ENCODE data around the gene SAMD4A. TPM values are rescaled to one million over a fixed set of nuclear protein-coding genes. Genes with fewer than 3 reads are reported as not detected.

Gene SAMD4A
- total and polyA plus RNA-seq, 10 donors, result 2.3 to 31.0 (median 21.2) TPM

- peaks cover 0 to 77% (median 8%) of the 10 kb centered on the region in 6 donors for H3K36me3 ChIP-seq
- H3K4me3 ChIP-seq, result peak overlapping the region in 1 of 8 donors; percentile 21
- peaks cover 6 to 43% (median 24%) of the 10 kb centered on the region in 6 donors for H3K4me1 ChIP-seq
Measured at GRCh38 chr14:54782751-54783659, 216.1 kb downstream of the SAMD4A start.

GRCh38 chr14:54783660-54784015 lies 216.7 kb downstream of the SAMD4A start:
- Histone ChIP-seq H3K4me3 (no peak overlapping the region), H3K27ac (peak overlapping the region in 3 of 8 donors; percentile 49 to 76 (median 66)), H3K9me3 (no peaks in the 10 kb centered on the region), H3K36me3 (peaks cover 0 to 83% (median 8%) of the 10 kb centered on the region in 6 donors), H3K27me3 (replicated peaks in 1 of 7) (no peaks in the 10 kb centered on the region), H3K4me1 (peaks cover 3 to 36% (median 20%) of the 10 kb centered on the region in 6 donors)
- DNase-seq, result no peak
- WGBS, 5 donors, result 93 to 96% (median 95%) methylated on average over 4 to 5 of the region's 5 CpGs
- intact Hi-C loops (cut with DNase I; ENCODE audit: low total_unique reads), result no loop called here
- no peak for TF ChIP-seq CTCF (IDR thresholded peaks at IDR 0.05 in 8 of 11, conservative IDR thresholded peaks at IDR 0.05 in 3 of 11)

More at GRCh38 chr14:54782751-54783659, 216.1 kb downstream of the SAMD4A start:
- Histone ChIP-seq H3K27ac (peak overlapping the region in 4 of 8 donors; percentile 7 to 76 (median 58)), H3K27me3 (replicated peaks in 1 of 7) (no peaks in the 10 kb centered on the region), H3K9me3 (no peaks in the 10 kb centered on the region)
- intact Hi-C loops (cut with DNase I; ENCODE audit: low total_unique reads), result no loop called here
- no peak for TF ChIP-seq POLR2AphosphoS5 (IDR thresholded peaks at IDR 0.05)
- peak in 9 of 11 experiments; percentile 16 to 54 (median 36) for TF ChIP-seq CTCF (IDR thresholded peaks at IDR 0.05 in 8 of 11, conservative IDR thresholded peaks at IDR 0.05 in 3 of 11)
- no peak for TF ChIP-seq POLR2A (IDR thresholded peaks at IDR 0.05)
- WGBS, 5 donors, result 63 to 79% (median 69%) methylated on average over 13 to 14 of the region's 14 CpGs
- DNase-seq, result no peak

GRCh38 chr14:54784060-54784459 lies 217.1 kb downstream of the SAMD4A start:
- Histone ChIP-seq H3K4me1 (peaks cover 0 to 32% (median 16%) of the 10 kb centered on the region in 6 donors), H3K4me3 (no peak overlapping the region), H3K36me3 (peaks cover 0 to 87% (median 8%) of the 10 kb centered on the region in 6 donors), H3K27me3 (replicated peaks in 1 of 7) (no peaks in the 10 kb centered on the region), H3K27ac (no peak overlapping the region), H3K9me3 (no peaks in the 10 kb centered on the region)
- DNase-seq, result no peak
- TF ChIP-seq CTCF (IDR thresholded peaks at IDR 0.05 in 8 of 11, conservative IDR thresholded peaks at IDR 0.05 in 3 of 11) (no peak), POLR2AphosphoS5 (IDR thresholded peaks at IDR 0.05) (no peak), POLR2A (IDR thresholded peaks at IDR 0.05) (no peak)
- intact Hi-C loops (cut with DNase I; ENCODE audit: low total_unique reads), result no loop called here
- WGBS, 5 donors, result 90 to 94% (median 92%) methylated on average over 6 of the region's 6 CpGs

GRCh38 chr14:54784657-54785056 lies 217.7 kb downstream of the SAMD4A start:
- no peak for DNase-seq
- TF ChIP-seq POLR2AphosphoS5 (IDR thresholded peaks at IDR 0.05), result no peak
- TF ChIP-seq CTCF (IDR thresholded peaks at IDR 0.05 in 8 of 11, conservative IDR thresholded peaks at IDR 0.05 in 3 of 11), result no peak
- no peak for TF ChIP-seq POLR2A (IDR thresholded peaks at IDR 0.05)
- H3K4me1 ChIP-seq, result peaks cover 0 to 30% (median 16%) of the 10 kb centered on the region in 6 donors
- intact Hi-C loops (cut with DNase I; ENCODE audit: low total_unique reads), result no loop called here
- WGBS, 5 donors, result 90 to 100% (median 93%) methylated on average over 4 of the region's 4 CpGs
- H3K36me3 ChIP-seq, result peaks cover 0 to 88% (median 8%) of the 10 kb centered on the region in 6 donors
- no peaks in the 10 kb centered on the region for H3K27me3 ChIP-seq (replicated peaks in 1 of 7)
- no peaks in the 10 kb centered on the region for H3K9me3 ChIP-seq
- H3K27ac ChIP-seq, result no peak overlapping the region
- no peak overlapping the region for H3K4me3 ChIP-seq
